Measurements from ENCODE around the gene WDPCP.

- TF ChIP-seq EZH2phosphoT487 (IDR thresholded peaks at IDR 0.05; ENCODE audit: borderline replicate concordance, low read length) (no peak), CTCF (IDR thresholded peaks at IDR 0.05; ENCODE audit: low read depth, low read length, poor library complexity, severe bottlenecking) (no peak)
Observed at GRCh38 chr2:63589148-63589958, 1.1 kb upstream of the WDPCP start.
